Neural crest cell (in vitro differentiated cells): ENCODE results near the gene BIRC3. TPM values are rescaled to one million over a fixed set of nuclear protein-coding genes. Genes with fewer than 3 reads are reported as not detected.
A peak's percentile ranks its signal among the peaks of the same experiment; 100 is the strongest.

Source experiments
- DNase-seq: peaks from one replicate; pipeline ENCODE4 v3.0.0; 2021; ENCODE audit warnings: low read depth, mixed read lengths, low spot score
- H3K27ac Mint-ChIP-seq: one replicate; pipeline ENCODE4 v1.8.0; 2021; ENCODE audit warnings: mild to moderate bottlenecking, mixed read lengths; ENCODE audit not compliant: unreplicated experiment
- H3K27me3 Mint-ChIP-seq: 2 replicates; pipeline ENCODE4 v1.8.0; 2021; ENCODE audit warnings: low read depth, mild to moderate bottlenecking, mixed read lengths
- H3K36me3 Mint-ChIP-seq: 2 replicates; pipeline ENCODE4 v1.8.0; 2021; ENCODE audit warnings: low read depth, mild to moderate bottlenecking, mixed read lengths
- H3K4me1 Mint-ChIP-seq: 2 replicates; pipeline ENCODE4 v1.8.0; 2021; ENCODE audit warnings: mixed read lengths
- H3K4me3 Mint-ChIP-seq: one replicate; pipeline ENCODE4 v1.8.0; 2021; ENCODE audit warnings: mild to moderate bottlenecking, mixed read lengths
- H3K9me3 Mint-ChIP-seq: 2 replicates; pipeline ENCODE4 v1.8.0; 2021; ENCODE audit warnings: mixed read lengths
- CTCF ChIP-seq: fragments of 200-600 bp; sonication (generic); conservative IDR thresholded peaks from 2 replicates; pipeline ENCODE4 v1.5.0; 2021; ENCODE audit warnings: antibody characterized with exemption, mild to moderate bottlenecking
- total RNA-seq: library from RNA; stranded (reverse); gene quantifications from 2 replicates; pipeline ENCODE4 v1.2.1, GENCODE V29; 2021

The BIRC3 gene
- total RNA-seq, 1 donor from 2014 or later, result 0.33 TPM

- peak; percentile 97 for DNase-seq
- peaks cover 3% of the 10 kb centered on the region for H3K36me3 Mint-ChIP-seq
- H3K4me1 Mint-ChIP-seq, result peaks cover 39% of the 10 kb centered on the region
- peak within 1 kb of the TSS; percentile 97 for H3K27ac Mint-ChIP-seq
- H3K9me3 Mint-ChIP-seq, result no peaks in the 10 kb centered on the region
- peak; percentile 72 for TF ChIP-seq CTCF
- H3K4me3 Mint-ChIP-seq, result peak within 1 kb of the TSS; percentile 91
- H3K27me3 Mint-ChIP-seq, result no peaks in the 10 kb centered on the region
These were observed 29.6 kb downstream of the BIRC3 start, which contains the start of gene BIRC2 for GRCh38 chr11:102346748-102347461. Gene BIRC2, plus strand, starts transcription at chr11:102347214. Its CDS starts 2,641 bp downstream, at chr11:102349855.

- H3K4me1 Mint-ChIP-seq, result peaks cover 37% of the 10 kb centered on the region
- DNase-seq, result no peak
- H3K9me3 Mint-ChIP-seq, result no peaks in the 10 kb centered on the region
- H3K4me3 Mint-ChIP-seq, result peak overlapping the region; percentile 91
- peak overlapping the region; percentile 97 for H3K27ac Mint-ChIP-seq
- TF ChIP-seq CTCF, result no peak
- no peaks in the 10 kb centered on the region for H3K27me3 Mint-ChIP-seq
- H3K36me3 Mint-ChIP-seq, result peaks cover 4% of the 10 kb centered on the region
These were observed 30.4 kb downstream of the BIRC3 start for GRCh38 chr11:102347462-102348370.

- Mint-ChIP-seq H3K36me3 (peaks cover 65% of the 10 kb centered on the region), H3K9me3 (peaks cover 20% of the 10 kb centered on the region), H3K4me1 (no peaks in the 10 kb centered on the region), H3K27me3 (no peaks in the 10 kb centered on the region), H3K4me3 (peak overlapping the region; percentile 6), H3K27ac (no peak overlapping the region)
- DNase-seq, result no peak
- no peak for TF ChIP-seq CTCF
These were observed 39.8 kb downstream of the BIRC3 start for GRCh38 chr11:102357116-102357515.

- Mint-ChIP-seq H3K4me3 (no peak overlapping the region), H3K36me3 (peaks cover 57% of the 10 kb centered on the region), H3K9me3 (peaks cover 19% of the 10 kb centered on the region), H3K27me3 (no peaks in the 10 kb centered on the region), H3K27ac (no peak overlapping the region), H3K4me1 (no peaks in the 10 kb centered on the region)
- no peak for TF ChIP-seq CTCF
- no peak for DNase-seq
These were observed 42.1 kb downstream of the BIRC3 start for GRCh38 chr11:102359372-102359771.

- Mint-ChIP-seq H3K9me3 (peaks cover 9% of the 10 kb centered on the region), H3K27ac (no peak overlapping the region), H3K4me3 (no peak overlapping the region), H3K36me3 (peaks cover 47% of the 10 kb centered on the region), H3K4me1 (no peaks in the 10 kb centered on the region), H3K27me3 (no peaks in the 10 kb centered on the region)
- TF ChIP-seq CTCF, result no peak
- DNase-seq, result no peak
These were observed 43.4 kb downstream of the BIRC3 start for GRCh38 chr11:102360681-102361080.
